Mucosa of rectum (tissue), 2 donors: ENCODE data around the gene SRSF12.

Experiments used
- H3K27ac ChIP-seq, 2 donors: one replicate each; pipeline ENCODE4 v1.7.0; 2013; ENCODE audit warnings: inconsistent platforms in 2 of 2, low read depth in 2 of 2, low read length in 2 of 2
- H3K27me3 ChIP-seq, 2 donors: one replicate each; pipeline ENCODE4 v1.7.0; 2013; ENCODE audit warnings: low read length in 2 of 2; ENCODE audit not compliant: control insufficient read depth in 2 of 2, insufficient read depth in 2 of 2
- H3K36me3 ChIP-seq, 2 donors: one replicate each; pipeline ENCODE4 v1.7.0; 2013; ENCODE audit warnings: low read length in 2 of 2; ENCODE audit not compliant: control insufficient read depth in 2 of 2, insufficient read depth in 2 of 2
- H3K4me1 ChIP-seq, 2 donors: one replicate each; pipeline ENCODE4 v1.7.0; 2013; ENCODE audit warnings: low read length in 2 of 2, mild to moderate bottlenecking in 1 of 2; ENCODE audit not compliant: control insufficient read depth in 2 of 2, insufficient read depth in 2 of 2
- H3K4me3 ChIP-seq, 2 donors: one replicate each; pipeline ENCODE4 v1.7.0; 2013; ENCODE audit warnings: low read length in 2 of 2
- H3K9ac ChIP-seq, 2 donors: one replicate each; pipeline ENCODE4 v1.7.0; 2013; ENCODE audit warnings: low read length in 2 of 2, low read depth in 1 of 2, mild to moderate bottlenecking in 1 of 2
- H3K9me3 ChIP-seq, 2 donors: one replicate each; pipeline ENCODE4 v1.7.0; 2013; ENCODE audit warnings: low read length in 2 of 2; ENCODE audit not compliant: control insufficient read depth in 2 of 2
- donor health status: healthy.
- donor health status: Normal muscosa, but diverticular disease.

The SRSF12 gene

GRCh38 chr6:89145091-89145955 lies 27.5 kb upstream of the SRSF12 start:
- Histone ChIP-seq H3K4me1 (peaks cover 9 to 10% of the 10 kb centered on the region in 2 donors), H3K27me3 (no peaks in the 10 kb centered on the region), H3K27ac (peak overlapping the region; percentile 84), H3K36me3 (no peaks in the 10 kb centered on the region), H3K9me3 (no peaks in the 10 kb centered on the region), H3K4me3 (peak overlapping the region; percentile 76 to 81), H3K9ac (peak overlapping the region; percentile 65 to 93)

GRCh38 chr6:89144354-89144906 lies 26.6 kb upstream of the SRSF12 start:
- H3K4me3 ChIP-seq = no peak overlapping the region
- H3K4me1 ChIP-seq = peaks cover 10 to 18% of the 10 kb centered on the region in 2 donors
- H3K27me3 ChIP-seq = no peaks in the 10 kb centered on the region
- no peak overlapping the region for H3K9ac ChIP-seq
- H3K9me3 ChIP-seq = no peaks in the 10 kb centered on the region
- H3K27ac ChIP-seq = no peak overlapping the region
- H3K36me3 ChIP-seq = no peaks in the 10 kb centered on the region

- H3K9me3 ChIP-seq = no peaks in the 10 kb centered on the region
- no peaks in the 10 kb centered on the region for H3K36me3 ChIP-seq
- no peaks in the 10 kb centered on the region for H3K27me3 ChIP-seq
- no peak overlapping the region for H3K9ac ChIP-seq
- H3K4me1 ChIP-seq = peaks cover 3 to 15% of the 10 kb centered on the region in 2 donors
- H3K27ac ChIP-seq = no peak overlapping the region
- no peak overlapping the region for H3K4me3 ChIP-seq
Observed at GRCh38 chr6:89140347-89141156, 22.7 kb upstream of the SRSF12 start.

GRCh38 chr6:89139509-89140346 lies 21.9 kb upstream of the SRSF12 start:
- Histone ChIP-seq H3K9ac (no peak overlapping the region), H3K27me3 (no peaks in the 10 kb centered on the region), H3K4me1 (peaks cover 3 to 12% of the 10 kb centered on the region in 2 donors), H3K4me3 (no peak overlapping the region), H3K27ac (no peak overlapping the region), H3K36me3 (no peaks in the 10 kb centered on the region), H3K9me3 (no peaks in the 10 kb centered on the region)

- peaks cover 3 to 12% of the 10 kb centered on the region in 2 donors for H3K4me1 ChIP-seq
- no peaks in the 10 kb centered on the region for H3K36me3 ChIP-seq
- no peak overlapping the region for H3K27ac ChIP-seq
- no peaks in the 10 kb centered on the region for H3K27me3 ChIP-seq
- H3K9me3 ChIP-seq = no peaks in the 10 kb centered on the region
- no peak overlapping the region for H3K9ac ChIP-seq
- no peak overlapping the region for H3K4me3 ChIP-seq
Observed at GRCh38 chr6:89138173-89138572, 20.3 kb upstream of the SRSF12 start.

GRCh38 chr6:89134723-89135122 lies 16.9 kb upstream of the SRSF12 start:
- H3K9me3 ChIP-seq = no peaks in the 10 kb centered on the region
- H3K9ac ChIP-seq = no peak overlapping the region
- no peak overlapping the region for H3K4me3 ChIP-seq
- H3K27me3 ChIP-seq = no peaks in the 10 kb centered on the region
- H3K27ac ChIP-seq = no peak overlapping the region
- H3K4me1 ChIP-seq = peaks cover 0 to 5% of the 10 kb centered on the region in 2 donors
- no peaks in the 10 kb centered on the region for H3K36me3 ChIP-seq

GRCh38 chr6:89133981-89134380 lies 16.1 kb upstream of the SRSF12 start:
- Histone ChIP-seq H3K4me3 (no peak overlapping the region), H3K27me3 (no peaks in the 10 kb centered on the region), H3K4me1 (no peaks in the 10 kb centered on the region), H3K36me3 (no peaks in the 10 kb centered on the region), H3K9ac (no peak overlapping the region), H3K27ac (no peak overlapping the region), H3K9me3 (no peaks in the 10 kb centered on the region)

GRCh38 chr6:89132057-89132456 lies 14.2 kb upstream of the SRSF12 start:
- H3K4me1 ChIP-seq = no peaks in the 10 kb centered on the region
- H3K9ac ChIP-seq = no peak overlapping the region
- H3K9me3 ChIP-seq = no peaks in the 10 kb centered on the region
- H3K4me3 ChIP-seq = no peak overlapping the region
- H3K36me3 ChIP-seq = no peaks in the 10 kb centered on the region
- no peaks in the 10 kb centered on the region for H3K27me3 ChIP-seq
- no peak overlapping the region for H3K27ac ChIP-seq

GRCh38 chr6:89131599-89131998 lies 13.7 kb upstream of the SRSF12 start:
- Histone ChIP-seq H3K4me1 (no peaks in the 10 kb centered on the region), H3K9ac (no peak overlapping the region), H3K27ac (no peak overlapping the region), H3K27me3 (no peaks in the 10 kb centered on the region), H3K4me3 (no peak overlapping the region), H3K9me3 (no peaks in the 10 kb centered on the region), H3K36me3 (no peaks in the 10 kb centered on the region)
